NCI-H1694 treated with DMSO at 0.1 percent for 48 hours (cell line): ENCODE results near the gene NPDC1.

Source experiments
- DNase-seq: peaks from one replicate; lab custom pipeline; 2025; lab: John Stamatoyannopoulos, UW

Gene NPDC1

GRCh38 chr9:137025517-137025966 lies 20.4 kb downstream of the NPDC1 start:
- DNase-seq: peak; percentile 34

DNA sequence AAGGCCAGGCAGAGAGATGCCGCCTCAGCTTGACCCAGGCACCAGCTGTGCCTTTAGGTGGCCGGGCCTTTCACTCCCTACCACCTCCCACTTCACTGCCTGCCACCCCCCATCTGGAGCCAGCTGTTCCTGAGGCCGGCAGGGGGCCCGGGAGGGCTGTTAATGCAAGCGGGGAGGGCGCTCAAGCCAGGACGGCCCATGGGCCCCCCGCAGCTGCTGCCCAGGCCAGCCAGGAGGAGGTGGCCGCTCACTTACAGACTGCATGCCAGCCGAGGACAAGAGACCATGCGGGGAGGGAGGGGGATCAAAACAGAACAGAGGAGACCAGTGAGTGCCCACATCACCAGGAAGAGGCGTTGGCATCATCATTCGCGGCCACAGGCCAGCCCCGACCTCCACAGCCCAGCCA lies 22.4 kb downstream of the NPDC1 start:
- no peak for DNase-seq

- no peak for DNase-seq
These were observed 22.8 kb downstream of the NPDC1 start for GRCh38 chr9:137023157-137023556.

DNA sequence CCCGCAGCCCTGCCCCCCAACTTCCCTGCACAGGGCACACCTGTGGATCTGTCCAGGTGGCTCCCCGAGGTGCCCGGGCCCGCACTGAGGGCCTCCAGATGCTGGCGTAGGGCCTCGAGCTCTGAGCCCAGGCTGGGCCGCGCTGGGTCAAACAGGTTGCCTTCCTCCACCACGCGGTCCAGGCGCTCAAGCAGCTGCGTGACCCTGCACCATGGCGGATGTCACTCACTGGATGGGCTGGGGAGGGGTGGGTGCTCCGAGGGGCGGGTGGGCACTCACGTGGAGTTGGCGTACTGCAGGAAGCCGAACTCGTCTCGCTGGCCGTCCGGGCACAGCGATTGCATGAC lies 23.3 kb downstream of the NPDC1 start:
- DNase-seq: no peak

DNA sequence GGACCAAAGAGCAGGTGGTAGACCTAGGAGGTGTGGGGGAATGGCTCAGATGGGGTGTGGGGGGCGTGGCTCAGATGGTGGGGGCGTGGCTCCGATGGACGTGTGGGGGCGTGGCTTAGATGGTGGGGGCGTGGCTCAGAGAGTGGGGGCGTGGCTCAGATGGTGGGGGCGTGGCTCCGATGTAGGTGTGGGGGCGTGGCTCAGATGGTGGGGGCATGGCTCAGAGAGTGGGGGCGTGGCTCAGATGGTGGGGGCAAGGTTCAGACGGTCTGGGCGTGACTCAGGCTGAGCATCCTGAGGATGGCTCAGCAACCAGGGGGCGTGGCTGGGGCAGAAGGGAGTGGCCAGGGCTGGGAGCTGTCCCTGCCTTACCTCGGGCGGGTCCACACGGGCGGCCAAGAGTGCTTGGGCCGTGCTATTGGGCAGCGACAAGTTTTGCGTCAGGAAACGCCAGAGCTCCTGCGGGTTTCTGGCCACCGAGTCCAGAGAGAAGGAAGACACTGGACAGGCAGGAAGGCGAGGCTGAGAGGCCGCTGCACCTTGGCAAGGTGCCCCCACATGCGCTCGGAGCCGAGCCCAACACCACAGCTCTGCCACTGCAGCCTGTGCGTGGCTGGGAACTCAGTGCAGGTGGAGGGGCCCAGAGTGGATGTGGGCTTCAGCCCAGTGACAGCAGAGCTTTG lies 23.9 kb downstream of the NPDC1 start:
- DNase-seq: no peak

DNA sequence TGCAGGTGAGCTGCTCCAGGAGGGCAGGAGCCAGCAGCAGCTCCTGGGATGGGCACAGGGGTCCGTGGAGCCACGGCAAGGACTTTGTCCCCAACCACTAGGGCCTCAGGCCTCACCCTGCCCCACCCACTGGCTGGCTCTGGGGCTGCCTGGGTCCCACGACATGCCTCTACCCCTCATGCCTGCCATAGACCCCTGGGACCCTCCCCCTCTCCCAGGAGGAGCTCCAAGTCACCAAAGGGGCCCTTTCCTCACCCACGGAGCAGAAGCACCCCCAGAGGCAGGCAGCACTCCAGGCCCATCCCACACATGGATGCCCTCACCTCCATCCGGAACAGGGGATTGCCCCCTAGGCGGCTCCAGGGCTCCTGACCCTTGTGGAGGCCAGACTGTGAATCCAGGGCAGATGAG lies 24.4 kb downstream of the NPDC1 start:
- no peak for DNase-seq

GRCh38 chr9:137020771-137021567 lies 25.0 kb downstream of the NPDC1 start:
- no peak for DNase-seq

GRCh38 chr9:137019891-137020683 lies 25.9 kb downstream of the NPDC1 start:
- no peak for DNase-seq

GRCh38 chr9:137018761-137019559 lies 27.0 kb downstream of the NPDC1 start:
- DNase-seq: no peak

- no peak for DNase-seq
These were observed 28.0 kb downstream of the NPDC1 start for GRCh38 chr9:137017791-137018497.

DNA sequence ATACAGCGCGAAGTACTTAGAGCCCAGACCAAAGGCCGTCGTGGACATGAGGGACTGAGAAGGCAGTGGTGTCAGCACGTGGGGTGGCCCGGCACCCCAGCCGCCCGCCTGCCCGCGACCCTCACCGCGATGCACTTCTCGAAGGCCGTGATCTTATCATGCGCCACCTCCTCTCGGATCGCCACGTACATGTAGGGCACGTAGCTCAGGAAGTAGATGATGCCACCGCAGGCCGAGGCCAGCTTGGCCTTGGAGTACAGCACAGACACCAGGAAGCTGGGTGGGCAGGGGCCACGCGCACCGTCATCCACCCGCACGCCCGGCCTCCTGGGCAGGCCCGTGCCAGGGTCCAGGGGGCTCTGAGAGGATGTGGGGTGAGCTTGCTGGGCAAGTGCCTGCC lies 28.9 kb downstream of the NPDC1 start:
- DNase-seq: no peak

DNA sequence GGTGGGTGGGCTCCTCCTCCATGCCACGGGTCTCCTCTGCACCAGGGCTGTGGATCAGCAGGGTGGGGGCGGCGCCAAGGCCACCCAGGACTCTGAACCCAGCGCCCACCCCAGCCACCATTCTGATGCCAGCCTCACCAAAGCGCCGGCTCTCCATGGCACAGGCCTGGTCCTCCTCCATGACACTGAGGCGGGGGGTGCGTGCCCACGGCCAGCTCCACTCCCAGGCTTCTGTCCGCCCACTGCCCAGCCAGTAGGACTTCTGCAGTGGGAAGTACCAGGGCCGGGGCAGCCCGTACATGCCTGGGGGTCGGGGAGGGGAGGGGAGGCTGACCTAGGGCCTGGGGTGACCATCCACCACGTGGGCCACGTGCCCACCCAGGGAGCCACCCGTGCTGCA lies 29.5 kb downstream of the NPDC1 start:
- DNase-seq: no peak

DNA sequence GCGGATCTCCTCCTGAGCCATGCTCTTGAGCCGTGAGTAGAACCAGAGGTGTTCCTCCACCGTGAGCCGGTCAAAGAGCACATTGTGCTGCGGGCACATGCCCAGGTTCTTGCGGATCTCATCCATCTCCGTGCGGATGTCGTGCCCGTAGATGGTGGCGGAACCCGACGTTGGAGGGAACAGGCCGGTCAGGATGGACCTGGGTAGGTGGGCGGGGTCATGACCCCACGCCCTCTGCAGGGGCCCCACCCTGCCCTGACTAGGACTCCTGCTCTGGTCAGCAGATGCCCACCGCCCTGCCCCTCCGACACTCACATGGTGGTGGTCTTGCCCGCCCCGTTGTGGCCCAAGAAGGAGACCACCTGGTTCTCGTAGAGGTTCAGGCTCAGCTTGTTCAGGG lies 30.0 kb downstream of the NPDC1 start:
- DNase-seq: no peak

DNA sequence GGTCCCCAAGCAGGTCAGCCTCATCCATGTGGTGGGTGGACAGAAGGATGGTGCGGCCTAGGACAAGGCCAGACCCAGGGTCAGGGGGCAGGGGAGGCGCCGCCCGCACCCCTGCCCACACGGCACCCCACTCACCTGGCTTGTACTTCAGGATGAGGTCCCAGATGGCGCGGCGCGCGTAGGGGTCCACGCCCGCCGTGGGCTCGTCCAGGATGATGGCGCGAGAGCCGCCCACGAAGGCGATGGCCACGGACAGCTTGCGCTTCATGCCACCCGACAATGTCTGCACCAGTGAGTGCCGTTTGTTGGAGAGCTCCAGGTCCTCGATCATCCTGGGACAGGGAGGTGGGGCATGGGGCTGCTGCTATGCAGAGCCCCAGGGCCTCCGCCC lies 30.4 kb downstream of the NPDC1 start:
- no peak for DNase-seq

- no peak for DNase-seq
These were observed 31.0 kb downstream of the NPDC1 start for GRCh38 chr9:137014776-137015539.

DNA sequence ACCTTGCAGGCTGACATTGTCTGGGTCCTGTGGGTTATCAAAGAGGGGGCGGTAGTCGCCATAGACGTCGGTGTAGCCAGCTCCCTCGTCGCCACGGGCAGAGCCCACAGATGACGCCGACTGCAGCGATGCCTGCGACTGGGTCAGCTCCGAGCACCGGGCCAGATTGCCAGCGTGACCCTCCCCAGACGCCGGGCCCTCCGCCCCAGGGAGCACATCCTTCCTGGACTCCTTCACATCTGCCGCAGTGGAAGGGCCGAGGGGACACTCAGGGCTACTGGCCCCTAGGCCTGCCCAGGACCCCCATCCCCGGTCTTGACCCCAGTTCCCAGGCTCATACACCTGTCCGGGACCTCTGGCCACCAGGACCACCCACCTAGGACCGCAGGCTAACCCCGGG lies 31.8 kb downstream of the NPDC1 start:
- DNase-seq: no peak

DNA sequence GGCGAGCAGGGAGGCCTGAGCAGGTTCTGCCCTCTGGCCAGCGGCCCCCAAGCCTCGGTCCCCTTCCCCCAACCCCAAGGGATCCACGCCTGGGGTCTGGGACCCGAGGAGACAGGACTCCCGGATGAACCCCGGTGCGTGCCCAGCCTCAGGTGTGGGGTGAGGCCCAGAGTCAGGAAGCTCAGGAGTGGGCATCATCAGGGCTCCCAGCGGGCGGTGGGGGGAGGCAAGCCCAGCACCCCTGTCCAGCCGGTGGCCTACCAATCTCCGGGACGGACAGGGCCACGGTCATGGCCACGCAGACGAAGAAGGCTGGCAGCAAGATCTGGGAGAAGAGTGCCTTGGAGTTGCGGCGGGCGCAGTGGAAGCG lies 32.4 kb downstream of the NPDC1 start:
- DNase-seq: no peak

GRCh38 chr9:137012694-137013570 lies 33.0 kb downstream of the NPDC1 start:
- no peak for DNase-seq

DNA sequence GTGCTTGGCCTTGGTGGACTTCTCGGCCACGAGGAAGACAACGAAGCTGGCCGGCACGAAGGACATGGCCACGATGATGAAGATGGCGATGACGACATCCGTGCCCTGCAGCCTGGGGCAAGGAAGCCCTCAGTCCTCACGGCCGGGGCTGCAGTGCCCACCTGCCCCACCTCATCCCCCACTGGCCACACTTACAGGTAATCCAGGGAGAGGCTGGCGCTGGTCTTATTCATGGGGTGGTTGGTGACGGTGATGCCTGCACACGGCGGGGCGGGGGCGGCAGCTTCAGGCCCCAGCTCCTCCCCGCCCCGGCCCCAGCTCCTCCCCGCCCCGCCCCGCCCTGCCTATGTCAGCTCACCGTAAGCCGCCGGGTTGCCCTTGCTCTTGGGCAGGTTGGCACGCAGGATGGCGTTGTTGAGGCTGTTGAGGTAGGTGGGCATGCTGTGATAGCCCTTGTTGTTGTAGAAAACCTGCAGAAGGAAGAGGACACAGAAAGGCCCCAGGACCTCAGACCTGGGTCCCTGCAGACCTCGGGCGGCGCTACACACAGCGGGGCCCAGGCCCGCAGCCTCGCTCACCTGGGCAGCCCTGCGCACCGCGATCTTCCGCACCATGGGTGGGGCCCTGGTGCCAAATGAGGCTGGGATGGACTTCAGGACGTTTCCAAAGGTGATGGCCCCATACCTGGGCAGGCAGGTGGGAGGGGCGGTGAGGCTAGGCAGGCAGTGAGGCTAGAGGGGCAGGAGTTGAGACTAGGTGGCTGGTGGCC lies 33.9 kb downstream of the NPDC1 start:
- no peak for DNase-seq
